ENCODE results near the gene GARNL3.

DNA sequence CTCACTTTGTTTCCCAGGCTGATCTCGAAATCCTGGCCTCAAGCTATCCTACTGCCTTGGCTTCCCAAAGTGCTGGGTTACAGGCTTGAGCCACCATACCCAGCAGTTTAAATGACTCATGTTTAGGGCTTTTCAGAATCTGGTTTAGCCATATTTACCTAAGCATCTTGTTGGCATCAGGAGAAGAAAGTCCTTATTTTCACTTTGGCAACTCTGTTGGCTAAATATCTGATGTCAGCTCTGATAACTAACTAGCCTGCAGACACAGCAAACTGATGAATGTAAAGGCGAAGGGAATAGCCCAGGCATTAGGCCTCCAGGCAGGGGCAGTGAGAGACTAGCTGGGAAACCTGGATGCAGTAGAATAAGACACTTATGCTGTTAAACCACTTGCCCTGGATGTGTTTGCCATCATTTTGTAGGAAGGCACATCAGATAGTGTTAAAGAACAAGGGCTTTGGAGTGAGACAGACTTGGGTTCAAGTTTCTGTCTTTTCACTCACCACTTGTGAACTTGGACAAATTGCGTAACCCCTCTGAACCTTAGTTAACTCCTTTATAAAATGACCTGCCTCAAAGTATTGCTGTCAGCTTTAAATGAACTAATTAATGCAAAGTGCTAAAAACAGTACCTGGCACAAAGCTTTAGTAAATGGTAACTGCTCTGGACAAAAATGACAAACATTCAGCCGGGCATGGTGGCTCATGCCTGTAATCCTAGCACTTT is 34.7 kb upstream of the GARNL3 start:
- TF ChIP-seq, protein P1, sequence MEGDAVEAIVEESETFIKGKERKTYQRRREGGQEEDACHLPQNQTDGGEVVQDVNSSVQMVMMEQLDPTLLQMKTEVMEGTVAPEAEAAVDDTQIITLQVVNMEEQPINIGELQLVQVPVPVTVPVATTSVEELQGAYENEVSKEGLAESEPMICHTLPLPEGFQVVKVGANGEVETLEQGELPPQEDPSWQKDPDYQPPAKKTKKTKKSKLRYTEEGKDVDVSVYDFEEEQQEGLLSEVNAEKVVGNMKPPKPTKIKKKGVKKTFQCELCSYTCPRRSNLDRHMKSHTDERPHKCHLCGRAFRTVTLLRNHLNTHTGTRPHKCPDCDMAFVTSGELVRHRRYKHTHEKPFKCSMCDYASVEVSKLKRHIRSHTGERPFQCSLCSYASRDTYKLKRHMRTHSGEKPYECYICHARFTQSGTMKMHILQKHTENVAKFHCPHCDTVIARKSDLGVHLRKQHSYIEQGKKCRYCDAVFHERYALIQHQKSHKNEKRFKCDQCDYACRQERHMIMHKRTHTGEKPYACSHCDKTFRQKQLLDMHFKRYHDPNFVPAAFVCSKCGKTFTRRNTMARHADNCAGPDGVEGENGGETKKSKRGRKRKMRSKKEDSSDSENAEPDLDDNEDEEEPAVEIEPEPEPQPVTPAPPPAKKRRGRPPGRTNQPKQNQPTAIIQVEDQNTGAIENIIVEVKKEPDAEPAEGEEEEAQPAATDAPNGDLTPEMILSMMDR (IDR thresholded peaks at IDR 0.05): no peak
- no peak for TF ChIP-seq EP300 (IDR thresholded peaks at IDR 0.05)
- TF ChIP-seq POLR2A (IDR thresholded peaks at IDR 0.05): no peak
